ENCODE data around the gene CNTNAP5. TPM values are rescaled to one million over a fixed set of nuclear protein-coding genes. Genes with fewer than 3 reads are reported as not detected.

The CNTNAP5 gene
- total RNA-seq, 1 donor from 2014 or later, result not detected

DNA sequence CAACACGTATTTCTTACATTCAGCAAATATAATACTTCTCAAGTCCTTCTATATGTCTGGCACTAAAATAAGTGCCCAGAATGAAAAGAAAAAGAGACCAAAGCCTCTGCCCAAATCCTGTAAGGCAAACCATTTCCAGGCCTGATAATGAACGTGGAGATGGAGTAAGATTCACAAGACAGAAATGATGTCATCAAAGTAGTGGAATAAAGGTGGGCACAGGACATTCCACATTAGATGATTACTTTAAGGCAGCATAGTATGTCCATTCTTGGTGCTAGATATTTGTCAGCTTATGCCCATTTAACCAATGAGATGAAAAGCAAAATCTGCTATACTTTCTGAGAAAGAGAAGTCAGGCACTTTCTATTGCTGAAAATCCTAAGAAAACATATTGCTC lies 38.5 kb downstream of the CNTNAP5 start:
- H3F3A ChIP-seq (ENCODE audit: low read depth), result no peaks in the 10 kb centered on the region
- H3K27ac Mint-ChIP-seq, result no peak overlapping the region
- no peak overlapping the region for H3K4me3 Mint-ChIP-seq
- H3K4me3 ChIP-seq, result no peak overlapping the region
- no peaks in the 10 kb centered on the region for H3K27me3 ChIP-seq
- no peak for TF ChIP-seq EZH2 (IDR thresholded peaks at IDR 0.05)
- no peak for TF ChIP-seq EZH2phosphoT487 (IDR thresholded peaks at IDR 0.05)
- TF ChIP-seq CTCF (IDR thresholded peaks at IDR 0.05), result no peak
- H3K27ac ChIP-seq, result no peak overlapping the region
- H3K4me1 Mint-ChIP-seq, result no peaks in the 10 kb centered on the region
- no peaks in the 10 kb centered on the region for H3K79me2 ChIP-seq (ENCODE audit: low read depth)
- no peak overlapping the region for H3K9ac ChIP-seq
- no peaks in the 10 kb centered on the region for H3K4me1 ChIP-seq
- no peak overlapping the region for H2AFZ ChIP-seq (replicated peaks)
- no peaks in the 10 kb centered on the region for H4K20me1 ChIP-seq (ENCODE audit: low read depth)
- peaks cover 5% of the 10 kb centered on the region for H3K27me3 Mint-ChIP-seq (ENCODE audit: insufficient read depth, low read depth)
- no peaks in the 10 kb centered on the region for H3K9me3 ChIP-seq (ENCODE audit: low read depth)
- no peak for DNase-seq (ENCODE audit: low spot score)
- H3K4me2 ChIP-seq, result no peak overlapping the region
- H3K9me3 Mint-ChIP-seq, result no peaks in the 10 kb centered on the region
- no peaks in the 10 kb centered on the region for H3K36me3 ChIP-seq
- H3K36me3 Mint-ChIP-seq, result no peaks in the 10 kb centered on the region

DNA sequence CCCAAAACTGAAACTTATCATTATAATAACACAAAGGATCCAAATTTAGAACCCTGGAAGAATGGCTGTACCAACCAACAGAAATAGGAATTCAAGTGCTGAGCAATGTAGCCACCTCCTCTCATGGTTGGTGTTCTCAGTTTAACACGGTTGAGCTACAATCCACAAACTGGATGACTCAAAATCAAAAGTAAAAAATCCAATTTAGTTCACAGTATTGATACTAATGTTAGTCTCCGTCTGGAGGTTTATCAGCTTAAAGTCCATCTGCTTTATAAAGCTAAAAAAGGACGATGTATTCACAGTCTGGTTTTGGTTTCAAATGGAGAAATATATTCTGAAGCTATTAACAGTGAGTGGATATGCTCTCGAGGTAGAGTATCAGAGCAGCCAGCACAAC lies 40.5 kb downstream of the CNTNAP5 start:
- no peak overlapping the region for H3K4me3 ChIP-seq
- H3K36me3 Mint-ChIP-seq, result no peaks in the 10 kb centered on the region
- TF ChIP-seq EZH2 (IDR thresholded peaks at IDR 0.05) (no peak), CTCF (IDR thresholded peaks at IDR 0.05) (no peak), EZH2phosphoT487 (IDR thresholded peaks at IDR 0.05) (no peak)
- H3F3A ChIP-seq (ENCODE audit: low read depth), result no peaks in the 10 kb centered on the region
- no peak overlapping the region for H3K4me3 Mint-ChIP-seq
- H3K27me3 ChIP-seq, result no peaks in the 10 kb centered on the region
- peaks cover 5% of the 10 kb centered on the region for H3K27me3 Mint-ChIP-seq (ENCODE audit: insufficient read depth, low read depth)
- H3K36me3 ChIP-seq, result no peaks in the 10 kb centered on the region
- no peaks in the 10 kb centered on the region for H3K4me1 ChIP-seq
- H3K27ac ChIP-seq, result no peak overlapping the region
- no peak for DNase-seq (ENCODE audit: low spot score)
- no peaks in the 10 kb centered on the region for H3K9me3 ChIP-seq (ENCODE audit: low read depth)
- H3K27ac Mint-ChIP-seq, result no peak overlapping the region
- H3K79me2 ChIP-seq (ENCODE audit: low read depth), result no peaks in the 10 kb centered on the region
- no peaks in the 10 kb centered on the region for H3K4me1 Mint-ChIP-seq
- no peak overlapping the region for H3K9ac ChIP-seq
- no peak overlapping the region for H2AFZ ChIP-seq (replicated peaks)
- H3K4me2 ChIP-seq, result no peak overlapping the region
- H3K9me3 Mint-ChIP-seq, result no peaks in the 10 kb centered on the region
- no peaks in the 10 kb centered on the region for H4K20me1 ChIP-seq (ENCODE audit: low read depth)

- H3K4me2 ChIP-seq, result no peak overlapping the region
- no peak overlapping the region for H2AFZ ChIP-seq (replicated peaks)
- H3K79me2 ChIP-seq (ENCODE audit: low read depth), result no peaks in the 10 kb centered on the region
- H3K4me3 Mint-ChIP-seq, result no peak overlapping the region
- H3K9ac ChIP-seq, result no peak overlapping the region
- H3K27ac ChIP-seq, result no peak overlapping the region
- TF ChIP-seq CTCF (IDR thresholded peaks at IDR 0.05) (no peak), EZH2phosphoT487 (IDR thresholded peaks at IDR 0.05) (no peak), EZH2 (IDR thresholded peaks at IDR 0.05) (no peak)
- H3K27me3 Mint-ChIP-seq (ENCODE audit: insufficient read depth, low read depth), result peaks cover 5% of the 10 kb centered on the region
- H3K27ac Mint-ChIP-seq, result no peak overlapping the region
- H3K27me3 ChIP-seq, result no peaks in the 10 kb centered on the region
- H3K36me3 Mint-ChIP-seq, result no peaks in the 10 kb centered on the region
- H3K4me1 ChIP-seq, result no peaks in the 10 kb centered on the region
- H3K4me1 Mint-ChIP-seq, result no peaks in the 10 kb centered on the region
- H3K4me3 ChIP-seq, result no peak overlapping the region
- no peaks in the 10 kb centered on the region for H3F3A ChIP-seq (ENCODE audit: low read depth)
- no peaks in the 10 kb centered on the region for H3K9me3 Mint-ChIP-seq
- H3K9me3 ChIP-seq (ENCODE audit: low read depth), result no peaks in the 10 kb centered on the region
- H4K20me1 ChIP-seq (ENCODE audit: low read depth), result no peaks in the 10 kb centered on the region
- DNase-seq (ENCODE audit: low spot score), result no peak
- H3K36me3 ChIP-seq, result no peaks in the 10 kb centered on the region
Measured at GRCh38 chr2:124066776-124067175, 41.7 kb downstream of the CNTNAP5 start.
